ENCODE results near the gene ENTPD2.

DNA sequence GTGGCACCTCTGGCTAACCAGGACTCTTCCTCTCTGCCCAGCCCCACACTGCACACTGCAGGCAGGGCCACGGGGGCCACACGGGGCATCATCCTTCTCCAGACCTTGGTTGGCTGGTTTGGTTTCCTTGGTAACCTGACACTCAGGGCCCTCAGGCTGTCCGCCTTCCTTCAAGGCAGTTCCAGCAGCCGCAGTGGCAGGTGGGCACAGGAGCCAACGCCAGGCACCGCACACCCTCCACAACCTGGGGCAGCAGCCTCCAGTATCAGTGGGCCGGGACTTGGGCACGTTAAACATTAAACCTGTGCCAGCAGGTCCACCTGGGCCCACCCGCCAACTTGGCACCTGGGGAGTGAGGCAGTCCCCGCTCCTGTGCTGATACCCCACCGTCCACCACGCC lies 9.8 kb downstream of the ENTPD2 start:
- TF ChIP-seq, protein P1, sequence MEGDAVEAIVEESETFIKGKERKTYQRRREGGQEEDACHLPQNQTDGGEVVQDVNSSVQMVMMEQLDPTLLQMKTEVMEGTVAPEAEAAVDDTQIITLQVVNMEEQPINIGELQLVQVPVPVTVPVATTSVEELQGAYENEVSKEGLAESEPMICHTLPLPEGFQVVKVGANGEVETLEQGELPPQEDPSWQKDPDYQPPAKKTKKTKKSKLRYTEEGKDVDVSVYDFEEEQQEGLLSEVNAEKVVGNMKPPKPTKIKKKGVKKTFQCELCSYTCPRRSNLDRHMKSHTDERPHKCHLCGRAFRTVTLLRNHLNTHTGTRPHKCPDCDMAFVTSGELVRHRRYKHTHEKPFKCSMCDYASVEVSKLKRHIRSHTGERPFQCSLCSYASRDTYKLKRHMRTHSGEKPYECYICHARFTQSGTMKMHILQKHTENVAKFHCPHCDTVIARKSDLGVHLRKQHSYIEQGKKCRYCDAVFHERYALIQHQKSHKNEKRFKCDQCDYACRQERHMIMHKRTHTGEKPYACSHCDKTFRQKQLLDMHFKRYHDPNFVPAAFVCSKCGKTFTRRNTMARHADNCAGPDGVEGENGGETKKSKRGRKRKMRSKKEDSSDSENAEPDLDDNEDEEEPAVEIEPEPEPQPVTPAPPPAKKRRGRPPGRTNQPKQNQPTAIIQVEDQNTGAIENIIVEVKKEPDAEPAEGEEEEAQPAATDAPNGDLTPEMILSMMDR (IDR thresholded peaks at IDR 0.05) = no peak
- TF ChIP-seq POLR2A (IDR thresholded peaks at IDR 0.05) = no peak
